ENCODE results near the gene RNF225. TPM values are rescaled to one million over a fixed set of nuclear protein-coding genes. Genes with fewer than 3 reads are reported as not detected.

Gene RNF225
- total and polyA plus RNA-seq, 2 donors (not counting 1 experiment from before 2014, with no cell fraction given) = 0.49 TPM; not detected in 1

GRCh38 chr19:58381460-58382212 is 13.8 kb upstream of the RNF225 start:
- Histone ChIP-seq H3K4me2 (replicated peaks; ENCODE audit: low read depth, low read length, poor library complexity, severe bottlenecking) (peak overlapping the region; percentile 78), H3K27me3 (replicated peaks in 1 of 4; ENCODE audit: control extremely low read depth in 1 of 4, control insufficient read depth in 3 of 4, insufficient read depth in 4 of 4, low read length in 3 of 4) (no peaks in the 10 kb centered on the region), H3K36me3 (replicated peaks in 1 of 2; ENCODE audit: control extremely low read depth in 1 of 2, control insufficient read depth in 1 of 2, extremely low read depth in 1 of 2, insufficient read depth in 2 of 2, low read length in 1 of 2) (peaks cover 0 to 2% of the 10 kb centered on the region in 2 experiments), H2AFZ (ENCODE audit: insufficient read depth, low read depth, low read length, poor library complexity, severe bottlenecking) (peak overlapping the region; percentile 45), H3K9me3 (ENCODE audit: control extremely low read depth in 1 of 3, control insufficient read depth in 2 of 3, insufficient read depth in 1 of 3, low read length in 2 of 3) (no peaks in the 10 kb centered on the region), H3K27ac (ENCODE audit: low read length in 2 of 2) (peak overlapping the region; percentile 89 to 97), H3K4me3 (ENCODE audit: control extremely low read depth in 1 of 5, extremely low read depth in 1 of 5, insufficient read depth in 1 of 5, low read depth in 2 of 5, low read length in 4 of 5) (peak overlapping the region; percentile 22 to 78 (median 66)), H3K9ac (ENCODE audit: low read length) (peak overlapping the region; percentile 72), H3K4me1 (ENCODE audit: control insufficient read depth in 2 of 2, insufficient read depth in 2 of 2, low read length in 2 of 2) (peaks cover 33 to 41% of the 10 kb centered on the region in 2 donors), H4K20me1 (ENCODE audit: control insufficient read depth, insufficient read depth, low read length, poor library complexity, severe bottlenecking) (no peaks in the 10 kb centered on the region), H3K79me2 (ENCODE audit: control insufficient read depth, insufficient read depth, low read length) (peaks cover 34% of the 10 kb centered on the region)
- ATAC-seq (ENCODE audit: low read depth) (no peak), DNase-seq (no peak)
- H3K9me3 Mint-ChIP-seq (ENCODE audit: insufficient read depth) = no peaks in the 10 kb centered on the region
- CTCF ChIA-PET = interaction anchor here (0.6 to 1.2 kb wide), 3 partner anchors 35 to 93 kb away, joined by 3 to 4 read pairs (median 3); partner anchors contain the start of gene ZSCAN22
- WGBS (ENCODE audit: insufficient coverage) = 31% methylated on average over 21 of the region's 26 CpGs
- intact Hi-C loops (cut with micrococcal nuclease) = loop anchor here (1.0 to 2.0 kb wide), 11 partner anchors 19 to 137 kb away; partner anchors contain the start of genes ERVK3-1, ZBTB45, ZNF132 and ZNF497
- peak overlapping the region; percentile 95 for H3K27ac Mint-ChIP-seq
- H3K4me1 Mint-ChIP-seq = peaks cover 35% of the 10 kb centered on the region
- H3K4me3 Mint-ChIP-seq = peak overlapping the region; percentile 92
- TF ChIP-seq CTCF (IDR thresholded peaks at IDR 0.05) = no peak
- TF ChIP-seq EZH2 (IDR thresholded peaks at IDR 0.05; ENCODE audit: borderline replicate concordance, insufficient read depth, low read depth, low read length, poor library complexity, severe bottlenecking) = no peak
- POLR2A ChIA-PET = interaction anchor here (0.7 to 4.0 kb wide), 11 partner anchors 19 to 199 kb away, joined by 3 to 35 read pairs (median 5); partner anchors contain the start of genes CHMP2A, ERVK3-1, ZBTB45 and ZNF132
- no peaks in the 10 kb centered on the region for H3K27me3 Mint-ChIP-seq

Measured in B cell (primary cell).